NB4 (cell line): ENCODE measurements around the gene SRGAP1.

Experiments
- CTCF ChIP-seq: IDR thresholded peaks from one replicate; pipeline ENCODE4 v1.5.1; 2012; ENCODE audit warnings: low read depth, low read length
- MAX ChIP-seq: IDR thresholded peaks from 2 replicates; pipeline ENCODE4 v1.6.1; 2011; ENCODE audit warnings: low read depth, low read length
- MYC ChIP-seq: IDR thresholded peaks from 2 replicates; pipeline ENCODE4 v1.6.1; 2011; ENCODE audit warnings: low read depth, low read length
- POLR2A ChIP-seq: IDR thresholded peaks from 2 replicates; pipeline ENCODE4 v1.6.1; 2011; ENCODE audit warnings: mild to moderate bottlenecking; ENCODE audit not compliant: insufficient read length; ENCODE audit errors: extremely low read depth

GRCh38 chr12:64123448-64123847, 278.9 kb downstream of the SRGAP1 start:
- TF ChIP-seq CTCF (no peak), MAX (no peak), POLR2A (no peak), MYC (no peak)
